SK-N-SH (cell line): ENCODE measurements around the gene MARK4.

ENCODE experiments used
- CHD2 ChIP-seq: fragments of 150-350 bp; IDR thresholded peaks from 2 replicates; pipeline ENCODE4 v1.6.1; 2018; ENCODE audit warnings: low read length; ENCODE audit not compliant: partially characterized antibody
- CTCF ChIP-seq: fragments of 200-600 bp; sonication (generic); IDR thresholded peaks from 2 replicates; pipeline ENCODE4 v1.6.1; 2017; ENCODE audit warnings: antibody characterized with exemption, mild to moderate bottlenecking, moderate library complexity
- EP300 ChIP-seq, 2 experiments: IDR thresholded peaks; 2 replicates each; pipeline versions ENCODE4 v1.4.0 to v1.6.1; 2012; ENCODE audit warnings: borderline replicate concordance in 1 of 2, low read depth in 1 of 2, low read length in 1 of 2
- RAD21 ChIP-seq: IDR thresholded peaks from 2 replicates; pipeline ENCODE4 v1.6.1; 2012; ENCODE audit warnings: mild to moderate bottlenecking, low read length
- RCOR1 ChIP-seq: fragments of 150-350 bp; IDR thresholded peaks from 2 replicates; pipeline ENCODE4 v1.6.1; 2017; ENCODE audit warnings: antibody characterized with exemption, low read length

GRCh38 chr19:45250832-45251451, at the start of gene MARK4:
- TF ChIP-seq RCOR1 (no peak), CTCF (no peak), RAD21 (no peak), EP300 (IDR thresholded peaks at IDR 0.05; ENCODE audit: borderline replicate concordance in 1 of 2, low read depth in 1 of 2, low read length in 1 of 2) (no peak), CHD2 (no peak)
